Measurements from ENCODE around the gene AMZ1. TPM values are rescaled to one million over a fixed set of nuclear protein-coding genes. Genes with fewer than 3 reads are reported as not detected.

AMZ1 gene
- total RNA-seq, 1 experiment from 2014 or later = 0.74 TPM

GRCh38 chr7:2638224-2638991, 49.6 kb upstream of the AMZ1 start:
- Histone ChIP-seq H2AK5ac (ENCODE audit: insufficient read length, low read length) (no peak overlapping the region), H2BK12ac (ENCODE audit: insufficient read length, low read depth, low read length) (no peak overlapping the region), H4K8ac (replicated peaks; ENCODE audit: insufficient read length, low read depth, low read length) (no peak overlapping the region), H3K27ac (ENCODE audit: insufficient read length, low read depth, low read length) (no peak overlapping the region), H4K20me1 (ENCODE audit: control insufficient read depth, insufficient read depth, insufficient read length) (peaks cover 4% of the 10 kb centered on the region), H3K14ac (ENCODE audit: insufficient read depth, low read length) (no peak overlapping the region; the same call in 1 of the 2 replicates), H3K79me1 (ENCODE audit: insufficient read depth, low read depth, low read length, poor library complexity, severe bottlenecking) (no peaks in the 10 kb centered on the region), H4K91ac (ENCODE audit: insufficient read length, low read depth, low read length) (no peak overlapping the region), H3K9me3 (ENCODE audit: control insufficient read depth, low read depth, low read length) (no peaks in the 10 kb centered on the region), H3K79me2 (ENCODE audit: insufficient read depth, low read length) (peaks cover 34% of the 10 kb centered on the region; the same call in 1 of the 2 replicates), H3K23ac (ENCODE audit: insufficient read length, low read depth, low read length) (no peak overlapping the region), H3T11ph (ENCODE audit: low read length) (no peak overlapping the region), H2BK5ac (ENCODE audit: insufficient read length, low read length) (no peak overlapping the region), H3K4me2 (ENCODE audit: insufficient read depth, insufficient read length, low read length) (no peak overlapping the region), H2BK20ac (ENCODE audit: low read depth, low read length, poor library complexity, severe bottlenecking) (no peak overlapping the region), H3K4me1 (ENCODE audit: insufficient read depth, low read length) (no peaks in the 10 kb centered on the region), H2BK120ac (ENCODE audit: low read depth, low read length, poor library complexity, severe bottlenecking) (no peak overlapping the region), H4K5ac (ENCODE audit: insufficient read length, low read depth, low read length) (no peak overlapping the region), H3K56ac (ENCODE audit: insufficient read length, low read depth, low read length) (no peak overlapping the region), H3K18ac (ENCODE audit: insufficient read length, low read depth, low read length) (no peak overlapping the region), H2BK15ac (ENCODE audit: low read depth, low read length) (no peak overlapping the region), H3K4ac (ENCODE audit: low read depth, low read length) (no peak overlapping the region), H3K27me3 (ENCODE audit: insufficient read depth, low read length) (no peaks in the 10 kb centered on the region), H3K9ac (ENCODE audit: extremely low read depth, insufficient read length, low read length) (no peak overlapping the region), H3K23me2 (ENCODE audit: insufficient read length, low read depth, low read length, poor library complexity, severe bottlenecking) (peaks cover 6% of the 10 kb centered on the region), H2AFZ (ENCODE audit: low read length) (no peak overlapping the region)
- no peaks in the 10 kb centered on the region for H3K27me3 Mint-ChIP-seq (ENCODE audit: low read depth)
- WGBS (ENCODE audit: extremely low coverage, insufficient read length, low lambda C conversion rate) = no CpG with 5 or more reads among the region's 34 CpGs
- peaks cover 1 to 8% (median 7%) of the 10 kb centered on the region in 3 experiments; a peak in 5 of 7 replicates for H3K36me3 Mint-ChIP-seq (ENCODE audit: insufficient read depth in 1 of 3, low read depth in 3 of 3)
- peaks cover 15 to 19% of the 10 kb centered on the region in 2 experiments for H3K4me1 Mint-ChIP-seq
- no peak overlapping the region for H3K4me3 Mint-ChIP-seq
- no peaks in the 10 kb centered on the region for H3K9me3 Mint-ChIP-seq
- no peak for TF ChIP-seq CTCF (conservative IDR thresholded peaks at IDR 0.05)
- no peak overlapping the region; a peak in 1 of 7 replicates for H3K27ac Mint-ChIP-seq
- no peak for DNase-seq

Measured in H9 (cell line).